ENCODE measurements around the gene STAB2. TPM values are rescaled to one million over a fixed set of nuclear protein-coding genes. Genes with fewer than 3 reads are reported as not detected.

STAB2 gene
- total and polyA plus RNA-seq, 3 donors from 2014 or later: 1.7 to 15.8 (median 2.7) TPM

DNA sequence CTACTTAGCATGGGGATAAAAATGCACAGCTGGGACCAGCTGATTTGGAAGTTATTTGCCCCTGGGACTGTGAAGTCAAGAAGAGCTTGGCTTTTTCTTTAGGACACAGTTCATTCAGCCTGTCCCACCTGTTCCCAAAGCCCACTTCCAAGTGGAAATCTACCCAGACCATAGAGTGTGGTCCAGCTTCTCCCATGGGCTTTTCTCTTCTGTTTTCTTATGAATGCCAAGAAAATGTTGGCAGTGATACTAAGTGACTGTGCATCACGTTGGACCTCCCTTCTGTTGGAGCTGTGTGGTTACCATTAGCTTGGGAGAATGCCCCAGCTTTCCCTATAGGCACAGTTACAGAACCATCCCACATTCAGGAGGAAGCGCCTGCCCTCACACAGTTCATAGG, 164.5 kb downstream of the STAB2 start:
- no peak for DNase-seq
- Histone ChIP-seq H3K9me3 (no peaks in the 10 kb centered on the region), H3K27ac (no peak overlapping the region)

DNA sequence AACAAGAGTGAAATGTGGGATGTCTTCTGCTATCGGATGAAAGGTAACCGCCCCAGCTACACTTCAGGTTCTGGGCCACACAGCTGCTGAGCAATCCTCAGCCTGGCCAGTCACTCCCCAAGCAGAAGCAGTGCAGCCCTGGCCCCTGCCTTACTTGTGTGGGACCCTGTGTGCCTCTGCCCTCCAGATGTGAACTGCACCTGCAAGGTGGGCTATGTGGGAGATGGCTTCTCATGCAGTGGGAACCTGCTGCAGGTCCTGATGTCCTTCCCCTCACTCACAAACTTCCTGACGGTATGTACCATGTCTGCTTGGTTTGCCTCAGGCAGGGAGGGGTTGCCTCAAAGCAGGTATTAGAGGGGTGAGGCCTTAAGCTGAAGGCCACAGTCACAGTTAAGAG, 168.4 kb downstream of the STAB2 start:
- Histone ChIP-seq H3K27ac (no peak overlapping the region), H3K4me1 (no peaks in the 10 kb centered on the region), H3K36me3 (ENCODE audit: low read depth, missing control alignments) (no peaks in the 10 kb centered on the region), H3K27me3 (no peaks in the 10 kb centered on the region), H3K9me3 (no peaks in the 10 kb centered on the region), H3K4me3 (no peak overlapping the region)
- intact Hi-C loops (cut with DNase I; ENCODE audit: low total_unique reads): no loop called here
- DNase-seq: no peak
- 50 to 60% methylated on average over 2 to 3 of the region's 3 CpGs for WGBS, 2 donors
- TF ChIP-seq, protein P1, sequence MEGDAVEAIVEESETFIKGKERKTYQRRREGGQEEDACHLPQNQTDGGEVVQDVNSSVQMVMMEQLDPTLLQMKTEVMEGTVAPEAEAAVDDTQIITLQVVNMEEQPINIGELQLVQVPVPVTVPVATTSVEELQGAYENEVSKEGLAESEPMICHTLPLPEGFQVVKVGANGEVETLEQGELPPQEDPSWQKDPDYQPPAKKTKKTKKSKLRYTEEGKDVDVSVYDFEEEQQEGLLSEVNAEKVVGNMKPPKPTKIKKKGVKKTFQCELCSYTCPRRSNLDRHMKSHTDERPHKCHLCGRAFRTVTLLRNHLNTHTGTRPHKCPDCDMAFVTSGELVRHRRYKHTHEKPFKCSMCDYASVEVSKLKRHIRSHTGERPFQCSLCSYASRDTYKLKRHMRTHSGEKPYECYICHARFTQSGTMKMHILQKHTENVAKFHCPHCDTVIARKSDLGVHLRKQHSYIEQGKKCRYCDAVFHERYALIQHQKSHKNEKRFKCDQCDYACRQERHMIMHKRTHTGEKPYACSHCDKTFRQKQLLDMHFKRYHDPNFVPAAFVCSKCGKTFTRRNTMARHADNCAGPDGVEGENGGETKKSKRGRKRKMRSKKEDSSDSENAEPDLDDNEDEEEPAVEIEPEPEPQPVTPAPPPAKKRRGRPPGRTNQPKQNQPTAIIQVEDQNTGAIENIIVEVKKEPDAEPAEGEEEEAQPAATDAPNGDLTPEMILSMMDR (IDR thresholded peaks at IDR 0.05): no peak
- no peak for TF ChIP-seq POLR2A (IDR thresholded peaks at IDR 0.05)

More for the DNA sequence above, 164.5 kb downstream of the STAB2 start:
- H3K27me3 ChIP-seq: no peaks in the 10 kb centered on the region
- no peak overlapping the region for H3K4me3 ChIP-seq
- intact Hi-C loops (cut with DNase I; ENCODE audit: low total_unique reads): no loop called here
- WGBS, 2 donors: 54% methylated on average over 2 of the region's 2 CpGs
- H3K36me3 ChIP-seq (ENCODE audit: low read depth, missing control alignments): no peaks in the 10 kb centered on the region
- no peak for TF ChIP-seq POLR2A (IDR thresholded peaks at IDR 0.05)
- TF ChIP-seq, protein P1 (IDR thresholded peaks at IDR 0.05): no peak
- H3K4me1 ChIP-seq: no peaks in the 10 kb centered on the region

DNA sequence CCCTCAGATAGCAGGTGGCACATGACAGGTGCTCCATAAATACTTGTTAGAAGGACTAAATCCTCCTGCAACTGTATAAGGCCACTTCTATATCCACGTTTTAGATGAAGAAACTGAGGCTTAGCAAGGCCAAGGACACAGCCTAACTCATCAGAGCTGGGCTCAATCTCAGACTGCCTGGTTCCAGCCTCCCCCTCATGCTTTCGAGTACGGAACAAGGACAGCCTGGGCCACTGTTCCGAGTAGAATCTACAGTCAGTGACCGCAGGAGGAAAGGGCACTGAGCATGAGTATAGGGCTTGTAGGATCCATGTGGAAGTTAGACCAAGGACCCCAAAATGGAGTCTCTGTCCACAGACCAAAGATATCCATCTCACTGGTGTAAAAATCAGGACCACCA, 169.4 kb downstream of the STAB2 start:
- Histone ChIP-seq H3K27me3 (no peaks in the 10 kb centered on the region), H3K4me3 (no peak overlapping the region), H3K4me1 (no peaks in the 10 kb centered on the region), H3K9me3 (no peaks in the 10 kb centered on the region), H3K36me3 (ENCODE audit: low read depth, missing control alignments) (no peaks in the 10 kb centered on the region), H3K27ac (no peak overlapping the region)
- TF ChIP-seq, protein P1 (IDR thresholded peaks at IDR 0.05): no peak
- no peak for TF ChIP-seq POLR2A (IDR thresholded peaks at IDR 0.05)
- 68 to 84% methylated on average over 5 of the region's 5 CpGs for WGBS, 2 donors
- DNase-seq: no peak
- intact Hi-C loops (cut with DNase I; ENCODE audit: low total_unique reads): no loop called here

DNA sequence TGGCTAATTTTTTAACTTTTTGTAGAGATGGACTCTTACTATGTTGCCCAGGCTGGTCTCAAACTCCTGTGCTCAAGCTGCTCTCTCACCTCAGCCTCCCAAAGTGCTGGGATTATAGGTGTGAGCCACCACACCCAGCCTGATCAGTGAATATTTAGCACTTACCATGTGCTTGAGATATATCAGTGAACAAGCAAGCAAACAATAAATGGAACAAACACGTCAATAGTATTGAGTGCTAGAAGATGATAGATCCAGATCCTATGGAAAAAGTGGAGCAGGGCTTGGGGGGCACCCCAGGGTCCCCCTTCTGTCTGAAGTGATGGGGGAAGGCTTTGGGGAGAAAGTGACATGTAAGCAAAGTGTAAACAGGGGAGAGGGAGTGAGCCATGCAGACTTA, 170.2 kb downstream of the STAB2 start:
- Histone ChIP-seq H3K4me3 (no peak overlapping the region), H3K27me3 (no peaks in the 10 kb centered on the region), H3K27ac (no peak overlapping the region), H3K4me1 (no peaks in the 10 kb centered on the region), H3K36me3 (ENCODE audit: low read depth, missing control alignments) (no peaks in the 10 kb centered on the region), H3K9me3 (no peaks in the 10 kb centered on the region)
- intact Hi-C loops (cut with DNase I; ENCODE audit: low total_unique reads): no loop called here
- TF ChIP-seq, protein P1 (IDR thresholded peaks at IDR 0.05): no peak
- no peak for DNase-seq
- WGBS, 2 donors: 80 to 100% methylated on average over 1 of the region's 1 CpG

DNA sequence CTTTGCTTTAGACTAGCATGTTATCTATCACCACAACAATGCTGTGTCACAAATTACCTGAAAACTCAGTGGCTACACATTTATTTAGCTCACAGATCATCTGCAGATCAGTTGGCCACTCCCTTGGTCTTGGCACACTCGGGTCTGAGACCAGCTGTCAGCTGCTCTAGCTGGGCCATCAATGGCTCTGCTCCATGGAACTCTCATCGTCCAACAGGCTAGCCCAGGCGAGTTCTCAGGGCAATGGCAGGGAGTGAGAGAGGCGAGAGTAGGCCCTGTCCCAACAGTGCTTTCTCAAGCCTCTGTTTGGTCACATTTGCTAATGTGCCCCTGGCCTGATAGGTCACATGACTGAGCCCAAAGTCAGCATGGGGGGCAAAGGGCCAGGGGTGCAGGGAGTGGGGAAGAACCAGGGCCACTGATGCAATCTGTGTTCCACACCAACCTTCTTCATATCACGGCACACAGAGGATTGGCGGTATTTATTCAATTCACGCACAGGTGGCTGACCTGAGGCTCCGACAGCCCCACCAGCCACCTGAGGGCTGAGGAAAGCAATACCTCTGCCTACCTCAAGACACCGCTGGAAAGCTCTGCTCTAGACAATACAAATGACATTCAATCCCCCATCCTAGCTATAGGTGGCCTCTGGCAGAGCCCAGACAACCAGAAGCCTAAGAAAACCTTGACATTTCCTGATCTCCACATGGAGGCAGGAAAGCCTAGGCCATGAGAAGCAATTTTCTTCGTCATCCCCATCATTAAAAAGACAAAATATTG, 171.4 kb downstream of the STAB2 start:
- H3K4me1 ChIP-seq: no peaks in the 10 kb centered on the region
- TF ChIP-seq, protein P1 (IDR thresholded peaks at IDR 0.05): no peak
- no peak for TF ChIP-seq POLR2A (IDR thresholded peaks at IDR 0.05)
- no peak for DNase-seq
- WGBS, 2 donors: 86 to 91% methylated on average over 9 to 10 of the region's 10 CpGs
- no peaks in the 10 kb centered on the region for H3K36me3 ChIP-seq (ENCODE audit: low read depth, missing control alignments)
- no peaks in the 10 kb centered on the region for H3K9me3 ChIP-seq
- H3K27ac ChIP-seq: no peak overlapping the region
- no peaks in the 10 kb centered on the region for H3K27me3 ChIP-seq
- H3K4me3 ChIP-seq: no peak overlapping the region
- intact Hi-C loops (cut with DNase I; ENCODE audit: low total_unique reads): no loop called here
